HG02588 (cell line): ENCODE data around the gene SCAP.
"Not testable (repeated sequence)": the region's sequence is repeated elsewhere in the genome, so short reads cannot be mapped to it uniquely, and the experiment has no call there.

Experiments used
- ATAC-seq: cut with Tn5 transposase; IDR thresholded peaks from one replicate; pipeline ENCODE4 v1.9.1; 2021; ENCODE audit warnings: mild to moderate bottlenecking, moderate library complexity; ENCODE audit not compliant: unreplicated experiment

Gene SCAP

DNA sequence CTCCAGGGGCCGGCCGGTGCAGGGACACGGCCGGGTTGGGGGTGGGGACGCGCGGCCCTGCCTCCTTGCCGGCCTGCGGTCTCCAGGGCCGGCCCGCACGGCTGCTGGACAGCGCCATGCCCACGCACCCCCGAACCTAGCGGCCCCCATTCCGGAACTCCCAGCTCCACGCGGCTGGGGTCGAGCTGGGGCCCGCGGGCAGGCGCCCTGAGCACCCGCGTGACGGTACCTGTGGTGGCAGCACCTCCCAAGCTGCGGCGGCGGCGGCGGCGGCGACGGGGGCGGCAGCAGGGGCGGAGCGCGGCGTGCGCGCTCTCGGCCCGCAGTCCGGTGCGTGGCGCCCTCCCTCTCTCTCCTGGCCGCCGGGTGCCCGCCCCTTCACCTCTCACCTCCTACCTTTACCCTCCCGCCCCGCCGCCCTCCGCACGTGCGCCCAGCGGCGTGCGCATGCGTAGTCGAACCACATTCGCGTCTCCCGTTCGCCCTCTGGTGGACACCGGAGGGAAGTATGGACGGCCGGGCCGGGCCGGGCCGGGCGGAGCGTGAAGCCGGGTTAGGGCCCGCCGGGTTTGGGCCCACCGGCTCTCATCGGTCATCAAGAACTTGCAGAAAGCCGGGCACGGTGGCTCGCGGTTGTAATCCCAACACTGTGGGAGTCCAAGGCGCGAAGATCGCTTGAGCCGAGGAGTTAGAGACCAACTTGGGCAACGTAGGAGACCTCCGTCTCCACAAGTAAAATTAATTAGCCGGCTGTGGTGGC is at the start of gene SCAP:
Gene SCAP (minus strand): TSS at position 372 of the 760 bp plus-strand sequence. CDS start 32,948 bp downstream, outside the sequence.
- peak; percentile 84 for ATAC-seq

- no peak for ATAC-seq
Measured at GRCh38 chr3:47523310-47524073, 47.8 kb upstream of the SCAP start.

GRCh38 chr3:47522082-47522987 is 46.6 kb upstream of the SCAP start:
- peak; percentile 51 for ATAC-seq

GRCh38 chr3:47520756-47521155 is 45.0 kb upstream of the SCAP start:
- no peak for ATAC-seq

- no peak for ATAC-seq
Measured at GRCh38 chr3:47517937-47518336, 42.2 kb upstream of the SCAP start.

DNA sequence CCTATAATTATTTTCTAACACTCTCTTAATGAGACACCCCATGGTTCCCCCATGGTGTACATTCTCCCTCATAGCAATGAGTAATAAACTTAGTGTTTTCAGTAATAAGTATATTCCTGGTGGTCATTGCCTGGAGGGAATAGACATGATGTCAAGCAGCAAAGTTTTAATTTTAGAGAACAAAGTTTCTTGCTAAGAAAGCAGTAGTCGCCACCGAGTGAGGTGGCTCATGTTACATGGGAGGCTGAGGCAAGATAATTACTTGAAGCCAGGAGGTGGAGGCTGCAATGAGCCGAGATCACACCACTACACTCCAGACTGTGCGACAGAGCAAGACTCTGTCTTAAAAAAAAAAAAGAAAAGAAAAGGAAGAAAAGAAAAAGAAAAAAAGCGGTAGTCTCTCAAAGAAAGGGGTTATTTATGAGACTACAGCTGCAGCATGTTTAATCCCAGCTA is 40.2 kb upstream of the SCAP start:
- no peak for ATAC-seq

DNA sequence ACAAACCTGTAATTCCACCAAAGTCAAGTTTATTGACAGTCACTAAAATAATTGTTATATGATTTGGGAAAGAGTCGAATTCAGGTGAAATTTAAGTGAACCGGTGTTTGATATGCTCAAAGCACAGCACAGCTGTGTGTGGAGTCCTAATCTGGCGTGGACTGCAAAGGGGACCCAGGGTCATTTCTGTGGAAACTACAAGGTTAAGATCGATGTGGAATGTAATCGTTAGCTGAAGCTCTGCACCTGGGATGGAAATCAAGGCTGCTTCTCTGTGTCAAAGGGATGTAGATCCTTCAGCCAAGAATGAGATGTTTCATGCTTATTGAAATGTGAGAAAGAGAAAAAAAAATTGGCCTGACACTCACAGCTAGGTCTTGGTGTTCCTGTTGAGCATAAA is 39.4 kb upstream of the SCAP start:
- ATAC-seq = no peak

DNA sequence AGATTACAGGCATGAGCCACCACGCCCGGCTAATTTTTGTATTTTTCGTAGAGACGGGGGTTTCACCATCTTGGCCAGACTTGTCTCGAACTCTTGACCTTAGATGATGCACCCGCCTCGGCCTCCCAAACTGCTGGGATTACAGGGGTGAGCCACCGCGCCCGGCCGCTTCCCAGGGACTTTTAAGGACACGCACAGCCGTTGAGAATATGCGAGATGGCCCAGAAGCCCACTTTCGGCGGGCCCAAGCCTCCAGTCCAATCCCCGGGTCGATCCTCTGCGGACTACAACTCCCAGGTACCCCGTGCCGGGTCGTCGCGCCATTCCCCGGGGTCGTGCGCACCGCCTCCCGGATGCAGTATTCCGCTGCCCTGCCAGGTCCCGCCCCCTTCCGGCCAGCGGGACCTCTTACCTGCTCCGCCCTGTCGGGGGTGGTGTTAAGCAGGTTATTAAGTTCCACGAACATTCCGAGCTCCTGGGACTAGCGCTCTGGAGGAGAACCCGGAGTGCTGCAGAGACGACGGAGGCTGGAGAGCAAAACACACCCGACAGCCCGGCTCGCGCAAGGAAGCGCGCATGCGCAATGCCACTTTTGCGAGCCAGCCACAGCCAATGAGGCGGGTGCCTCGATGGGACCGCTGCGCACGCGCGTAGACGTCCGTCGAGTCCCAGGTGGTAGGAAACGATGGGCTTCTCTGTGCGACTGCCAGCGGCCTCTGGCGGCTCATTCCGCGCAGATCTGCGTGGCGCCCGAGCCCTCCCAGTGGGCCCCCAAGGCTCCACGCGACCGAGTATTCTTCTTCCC is 37.6 kb upstream of the SCAP start, which contains the start of gene ELP6:
Gene ELP6 (minus strand): TSS at position 588 of the 805 bp plus-strand sequence. CDS start 122 bp downstream, at position 466.
- peak; percentile 94 for ATAC-seq

GRCh38 chr3:47512416-47513124 is 36.8 kb upstream of the SCAP start:
- ATAC-seq = no peak

- ATAC-seq = not testable (repeated sequence)
Measured at GRCh38 chr3:47505267-47505666, 29.5 kb upstream of the SCAP start.

DNA sequence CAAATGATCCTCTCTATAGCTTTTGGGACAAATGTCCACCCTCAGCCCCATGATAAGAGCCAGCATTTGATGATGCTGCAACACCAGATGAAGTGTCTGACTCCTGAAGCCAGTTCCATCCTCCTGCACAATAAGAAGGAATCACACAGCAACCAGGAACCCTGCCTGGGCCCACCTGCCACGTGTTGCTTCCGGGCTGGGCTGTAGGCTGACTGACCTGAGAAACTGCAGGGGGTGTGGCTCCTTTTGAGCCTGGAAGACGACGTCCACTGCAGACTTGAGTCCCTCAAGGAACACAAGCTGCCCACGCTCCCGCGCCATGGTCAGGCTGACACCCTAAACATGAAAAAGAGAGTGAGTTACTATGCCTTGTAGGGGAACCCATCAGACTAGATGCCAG is 28.4 kb upstream of the SCAP start:
- no peak for ATAC-seq

- ATAC-seq = no peak
Measured at GRCh38 chr3:47503033-47503432, 27.3 kb upstream of the SCAP start.

DNA sequence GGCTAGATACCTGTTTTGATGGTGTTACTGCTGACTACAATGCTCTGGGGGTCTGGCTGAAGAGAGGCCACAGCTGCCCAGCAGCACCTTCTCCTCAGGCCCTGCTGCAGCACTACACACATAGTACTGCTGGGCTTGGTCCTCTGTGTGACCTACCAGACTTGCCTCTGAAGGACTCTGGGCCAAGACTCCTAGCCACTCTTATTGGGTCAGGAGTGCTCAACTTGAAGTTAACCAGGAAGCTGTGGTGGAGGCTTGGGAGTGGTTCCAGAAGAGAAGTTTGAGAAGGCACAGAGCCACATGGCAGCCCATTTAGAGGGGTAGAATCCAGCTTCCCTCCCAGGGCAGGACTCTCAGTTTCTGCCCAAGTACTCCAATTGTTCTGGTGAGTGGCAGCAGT is 21.2 kb upstream of the SCAP start:
- no peak for ATAC-seq

DNA sequence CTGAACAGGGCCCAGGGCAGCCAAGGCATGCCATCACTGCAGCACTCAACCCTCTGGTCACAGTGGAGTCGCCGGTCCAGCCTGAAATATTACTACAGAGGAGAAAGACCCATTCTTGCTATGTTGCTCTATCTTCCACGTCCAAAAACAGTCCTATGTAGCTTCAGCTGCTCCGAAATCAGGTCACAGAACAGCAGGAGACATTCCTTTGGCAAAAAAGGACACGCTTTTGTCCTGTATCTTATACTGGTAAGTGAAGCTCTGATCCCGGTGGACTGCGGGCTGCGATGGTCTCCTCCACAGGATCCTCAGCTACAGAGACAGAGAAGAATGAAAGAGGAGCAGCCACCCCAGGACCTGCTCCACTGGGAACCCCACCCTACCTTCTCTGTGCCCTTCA is 20.1 kb upstream of the SCAP start:
- no peak for ATAC-seq

DNA sequence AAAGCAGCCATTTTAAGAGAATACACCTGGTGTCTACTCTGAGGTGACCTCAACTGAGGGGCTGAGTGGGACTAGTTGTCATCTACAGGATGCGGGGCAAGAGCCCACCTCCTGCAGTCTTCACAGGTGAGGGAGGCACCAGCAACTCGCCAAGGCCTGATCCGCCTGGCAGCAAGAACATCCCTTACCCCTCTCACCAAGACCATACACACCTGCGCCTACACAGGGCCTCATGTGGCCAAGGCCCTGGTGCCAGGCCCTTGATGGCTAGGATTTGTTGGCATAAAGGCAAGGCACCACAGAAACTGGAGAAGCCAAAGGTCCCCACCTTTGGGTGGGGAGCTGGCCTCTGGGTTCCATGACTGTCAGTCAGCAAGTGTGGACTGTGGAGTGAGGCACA is 19.4 kb upstream of the SCAP start:
- no peak for ATAC-seq

DNA sequence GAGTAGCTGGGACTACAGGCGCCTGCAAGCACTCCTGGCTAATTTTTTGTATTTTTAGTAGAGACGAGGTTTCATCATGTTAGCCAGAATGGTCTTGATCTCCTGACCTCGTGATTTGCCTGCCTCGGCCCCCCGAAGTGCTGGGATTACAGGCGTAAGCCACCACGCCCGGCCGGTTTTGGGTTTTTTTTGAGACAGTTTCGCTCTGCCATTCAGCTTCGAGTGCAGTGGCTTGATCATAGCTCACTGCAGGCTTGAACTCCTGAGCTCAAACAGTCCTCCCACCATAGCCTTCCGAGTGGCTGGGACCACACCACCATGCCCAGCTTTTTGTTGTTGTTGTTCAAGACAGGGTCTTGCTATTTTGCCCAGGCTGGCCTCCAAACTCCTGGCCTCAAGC is 16.0 kb upstream of the SCAP start:
- no peak for ATAC-seq

GRCh38 chr3:47491186-47491585 is 15.4 kb upstream of the SCAP start:
- ATAC-seq = no peak

GRCh38 chr3:47487265-47487664 is 11.5 kb upstream of the SCAP start:
- no peak for ATAC-seq

DNA sequence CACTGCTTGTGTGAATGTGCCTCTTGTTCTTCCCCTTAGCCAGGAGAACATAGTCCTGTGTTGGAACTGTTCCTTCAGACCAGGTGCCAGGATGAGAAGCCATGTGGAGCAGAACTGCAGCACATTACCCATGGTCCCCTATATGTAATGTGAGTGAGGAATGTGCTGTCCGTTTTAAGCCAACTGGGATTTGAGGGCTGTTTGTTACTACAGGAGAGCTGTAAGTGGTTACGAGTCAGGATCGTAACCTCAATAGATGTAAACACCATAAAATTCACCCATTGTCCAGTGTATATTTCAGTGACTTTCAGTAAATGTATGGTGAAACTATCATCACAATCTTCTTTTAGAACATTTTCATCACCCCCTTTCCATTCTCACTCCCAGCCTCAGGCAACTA is 10.1 kb upstream of the SCAP start:
- no peak for ATAC-seq

DNA sequence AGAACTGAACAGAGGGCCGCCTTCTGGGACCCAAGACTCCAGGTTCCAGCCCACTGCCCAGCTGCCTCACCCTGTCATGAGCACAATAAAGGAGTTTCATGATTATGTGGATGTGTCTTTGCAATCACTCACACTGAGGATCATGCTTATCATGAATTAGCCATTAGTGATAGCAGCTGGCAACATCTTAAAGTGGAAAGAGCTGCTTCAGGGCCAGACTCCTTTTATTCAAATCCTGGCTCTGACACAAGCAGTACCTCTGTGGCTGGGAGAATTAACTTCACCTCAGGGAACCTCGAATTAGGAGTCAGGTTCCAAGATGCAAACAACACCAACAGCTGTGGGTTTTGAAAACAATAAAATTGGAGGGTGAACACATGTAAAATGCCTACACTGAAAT is 6.6 kb upstream of the SCAP start:
- ATAC-seq = no peak
